HepG2 (cell line): ENCODE measurements around the gene ZNF445. TPM values are rescaled to one million over a fixed set of nuclear protein-coding genes. Genes with fewer than 3 reads are reported as not detected.

ENCODE experiments used
- AFF4 ChIP-seq: sonication (generic); formaldehyde crosslinking; IDR thresholded peaks from 2 replicates; pipeline ENCODE4 v1.4.0; 2020; ENCODE audit warnings: missing genetic modification reagents
- ARNT ChIP-seq: fragments of 450-650 bp; IDR thresholded peaks from 2 replicates; pipeline ENCODE4 v1.6.1; 2017
- BRCA1 ChIP-seq: sonication (generic); formaldehyde crosslinking; IDR thresholded peaks from 2 replicates; pipeline ENCODE4 v1.4.0; 2020; ENCODE audit warnings: missing genetic modification reagents
- KAT7 ChIP-seq: IDR thresholded peaks from 2 replicates; pipeline ENCODE4 v1.6.1; 2018; ENCODE audit warnings: borderline replicate concordance, missing compliant biosample characterization
- MAZ ChIP-seq, 2 experiments: sonication (generic) in 1 of 2; formaldehyde crosslinking in 1 of 2; IDR thresholded peaks; 2 replicates each; pipeline versions ENCODE4 v1.5.0 to v1.6.1; 2012 to 2020; ENCODE audit warnings: low read depth in 2 of 2, mild to moderate bottlenecking in 2 of 2, borderline replicate concordance in 1 of 2, improper control_type of control experiment in 1 of 2, low read length in 1 of 2, missing genetic modification reagents in 1 of 2, moderate library complexity in 1 of 2
- POGZ ChIP-seq: sonication (generic); formaldehyde crosslinking; IDR thresholded peaks from 2 replicates; pipeline ENCODE4 v1.4.0; 2020; ENCODE audit warnings: mild to moderate bottlenecking, missing genetic modification reagents
- RXRB ChIP-seq: IDR thresholded peaks from 2 replicates; pipeline ENCODE4 v1.6.1; 2016; ENCODE audit warnings: borderline replicate concordance, missing genetic modification reagents, missing compliant biosample characterization
- ZHX1 ChIP-seq: sonication (generic); formaldehyde crosslinking; IDR thresholded peaks from 2 replicates; pipeline ENCODE4 v1.8.1; 2022; ENCODE audit warnings: low read depth, mild to moderate bottlenecking, missing genetic modification reagents
- ZMYM4 ChIP-seq: sonication (generic); formaldehyde crosslinking; IDR thresholded peaks from 2 replicates; pipeline ENCODE4 v1.8.1; 2023; ENCODE audit warnings: mild to moderate bottlenecking, missing genetic modification reagents
- ZNF18 ChIP-seq: sonication (generic); formaldehyde crosslinking; IDR thresholded peaks from 2 replicates; pipeline ENCODE4 v1.8.0; 2022; ENCODE audit warnings: mild to moderate bottlenecking, missing genetic modification reagents; ENCODE audit not compliant: insufficient replicate concordance
- ZNF431 ChIP-seq: sonication (generic); formaldehyde crosslinking; IDR thresholded peaks from 2 replicates; pipeline ENCODE4 v1.9.0; 2022; ENCODE audit warnings: missing genetic modification reagents, low read depth, mild to moderate bottlenecking, borderline replicate concordance
- ZNF501 ChIP-seq: sonication (generic); formaldehyde crosslinking; IDR thresholded peaks from 2 replicates; pipeline ENCODE4 v1.5.1; 2020; ENCODE audit warnings: mild to moderate bottlenecking, moderate library complexity, missing genetic modification reagents
- ZNF777 ChIP-seq: sonication (generic); formaldehyde crosslinking; IDR thresholded peaks from 2 replicates; pipeline ENCODE4 v1.4.0; 2020; ENCODE audit warnings: missing genetic modification reagents
- polyA plus RNA-seq, 8 experiments: library from polyadenylated mRNA; depleted of rRNA in 3 of 8; stranded (reverse) in 7 of 8; unstranded in 1 of 8; fragments of >200 nt; fragmentation: Illumina TruSeq in 4 of 8; extraction: Trizol in 4 of 8; gene quantifications; 2 replicates each; pipeline versions ENCODE4 v1.2.1 to v1.2.3, GENCODE V29; 2011 to 2016; ENCODE audit warnings: low read depth in 4 of 8, missing spikeins in 1 of 8, mixed read lengths in 1 of 8; ENCODE audit not compliant: insufficient read depth in 1 of 8
- total RNA-seq, 5 experiments: library from RNA; depleted of rRNA; stranded (reverse); fragments of >200 nt; fragmentation: Illumina TruSeq; extraction: Trizol; gene quantifications; 2 replicates each; pipeline ENCODE4 v1.2.3, GENCODE V29; 2016; ENCODE audit warnings: low read depth in 1 of 5
- TF ChIP-seq, protein P1 (sequence below): sonication (generic); formaldehyde crosslinking; IDR thresholded peaks from 2 replicates; pipeline ENCODE4 v1.4.0; 2020; ENCODE audit warnings: missing genetic modification reagents, mild to moderate bottlenecking, borderline replicate concordance
- TF ChIP-seq, protein P2 (sequence below): sonication (generic); formaldehyde crosslinking; IDR thresholded peaks from 2 replicates; pipeline ENCODE4 v1.5.0; 2020; ENCODE audit warnings: missing genetic modification reagents, mild to moderate bottlenecking, borderline replicate concordance
- TF ChIP-seq, protein P3 (sequence below): sonication (generic); formaldehyde crosslinking; IDR thresholded peaks from 2 replicates; pipeline ENCODE4 v1.4.0; 2020; ENCODE audit warnings: mild to moderate bottlenecking, missing genetic modification reagents

ZNF445 gene
- total and polyA plus RNA-seq, 2 of the 13 experiments (the other 11 are each of a cell fraction or from before 2014, with no cell fraction given), result 4.4 to 10.3 TPM

- peak; percentile 95 for TF ChIP-seq RXRB
- peak; percentile 34; the same call in 1 of the 2 replicates for TF ChIP-seq KAT7 (CRISPR knock-in tag)
- TF ChIP-seq POGZ, result peak; percentile 94
- peak; percentile 67; the same call in 1 of the 2 replicates for TF ChIP-seq MAZ (IDR thresholded peaks at IDR 0.05; ENCODE audit: borderline replicate concordance, low read depth, low read length)
- peak; percentile 82 for TF ChIP-seq MAZ (CRISPR knock-in tag; IDR thresholded peaks at IDR 0.05; ENCODE audit: low read depth)
- TF ChIP-seq AFF4 (CRISPR knock-in tag), result no peak
- no peak for TF ChIP-seq ZNF777
- TF ChIP-seq, protein P1, sequence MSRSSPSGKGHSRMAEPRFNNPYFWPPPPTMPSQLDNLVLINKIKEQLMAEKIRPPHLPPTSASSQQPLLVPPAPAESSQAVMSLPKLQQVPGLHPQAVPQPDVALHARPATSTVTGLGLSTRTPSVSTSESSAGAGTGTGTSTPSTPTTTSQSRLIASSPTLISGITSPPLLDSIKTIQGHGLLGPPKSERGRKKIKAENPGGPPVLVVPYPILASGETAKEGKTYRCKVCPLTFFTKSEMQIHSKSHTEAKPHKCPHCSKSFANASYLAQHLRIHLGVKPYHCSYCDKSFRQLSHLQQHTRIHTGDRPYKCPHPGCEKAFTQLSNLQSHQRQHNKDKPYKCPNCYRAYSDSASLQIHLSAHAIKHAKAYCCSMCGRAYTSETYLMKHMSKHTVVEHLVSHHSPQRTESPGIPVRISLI, result peak; percentile 34; the same call in 1 of the 2 replicates
- TF ChIP-seq, protein P2, sequence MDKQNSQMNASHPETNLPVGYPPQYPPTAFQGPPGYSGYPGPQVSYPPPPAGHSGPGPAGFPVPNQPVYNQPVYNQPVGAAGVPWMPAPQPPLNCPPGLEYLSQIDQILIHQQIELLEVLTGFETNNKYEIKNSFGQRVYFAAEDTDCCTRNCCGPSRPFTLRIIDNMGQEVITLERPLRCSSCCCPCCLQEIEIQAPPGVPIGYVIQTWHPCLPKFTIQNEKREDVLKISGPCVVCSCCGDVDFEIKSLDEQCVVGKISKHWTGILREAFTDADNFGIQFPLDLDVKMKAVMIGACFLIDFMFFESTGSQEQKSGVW (CRISPR knock-in tag), result no peak
- 0 out of 2 replicates have a peak, but pooled peaks have one; percentile 65 for TF ChIP-seq BRCA1 (CRISPR knock-in tag)
- no peak for TF ChIP-seq ZNF18 (CRISPR knock-in tag)
- TF ChIP-seq, protein P3, sequence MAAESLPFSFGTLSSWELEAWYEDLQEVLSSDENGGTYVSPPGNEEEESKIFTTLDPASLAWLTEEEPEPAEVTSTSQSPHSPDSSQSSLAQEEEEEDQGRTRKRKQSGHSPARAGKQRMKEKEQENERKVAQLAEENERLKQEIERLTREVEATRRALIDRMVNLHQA (CRISPR knock-in tag), result no peak
- no peak; the same call in 1 of the 2 replicates for TF ChIP-seq ZNF431 (CRISPR knock-in tag)
- peak; percentile 87 for TF ChIP-seq ZMYM4 (CRISPR knock-in tag)
- TF ChIP-seq ZNF501 (CRISPR knock-in tag), result peak; percentile 83
- TF ChIP-seq ZHX1, result peak; percentile 78; the same call in 1 of the 2 replicates
- no peak for TF ChIP-seq ARNT
These were observed 37.8 kb downstream of the ZNF445 start (continued) for GRCh38 chr3:44439499-44440295.
